Measurements from ENCODE around the gene FBXO34.

The FBXO34 gene

GRCh38 chr14:55398679-55399078 is 127.5 kb downstream of the FBXO34 start:
- Histone ChIP-seq H3K9ac (ENCODE audit: low read length) (no peak overlapping the region), H3K36me3 (ENCODE audit: insufficient read depth, low read length) (peaks cover 5% of the 10 kb centered on the region), H3K27ac (ENCODE audit: low read depth, low read length) (no peak overlapping the region), H3K4me1 (ENCODE audit: insufficient read depth, low read length) (peaks cover 12% of the 10 kb centered on the region), H3K9me3 (ENCODE audit: low read length) (no peaks in the 10 kb centered on the region), H3K27me3 (ENCODE audit: control insufficient read depth in 1 of 2, insufficient read depth in 2 of 2, low read length in 2 of 2) (no peaks in the 10 kb centered on the region), H3K4me3 (ENCODE audit: low read depth in 1 of 2, low read length in 2 of 2) (no peak overlapping the region)

- Histone ChIP-seq H3K36me3 (ENCODE audit: insufficient read depth, low read length) (peaks cover 5% of the 10 kb centered on the region), H3K27me3 (ENCODE audit: control insufficient read depth in 1 of 2, insufficient read depth in 2 of 2, low read length in 2 of 2) (no peaks in the 10 kb centered on the region), H3K9ac (ENCODE audit: low read length) (no peak overlapping the region), H3K27ac (ENCODE audit: low read depth, low read length) (no peak overlapping the region), H3K4me3 (ENCODE audit: low read depth in 1 of 2, low read length in 2 of 2) (no peak overlapping the region), H3K9me3 (ENCODE audit: low read length) (no peaks in the 10 kb centered on the region), H3K4me1 (ENCODE audit: insufficient read depth, low read length) (peaks cover 12% of the 10 kb centered on the region)
Observed at GRCh38 chr14:55399183-55399582, 128.0 kb downstream of the FBXO34 start.

- Histone ChIP-seq H3K27me3 (ENCODE audit: control insufficient read depth in 1 of 2, insufficient read depth in 2 of 2, low read length in 2 of 2) (no peaks in the 10 kb centered on the region), H3K4me1 (ENCODE audit: insufficient read depth, low read length) (peaks cover 12% of the 10 kb centered on the region), H3K9me3 (ENCODE audit: low read length) (no peaks in the 10 kb centered on the region), H3K4me3 (ENCODE audit: low read depth in 1 of 2, low read length in 2 of 2) (no peak overlapping the region), H3K36me3 (ENCODE audit: insufficient read depth, low read length) (peaks cover 5% of the 10 kb centered on the region), H3K9ac (ENCODE audit: low read length) (no peak overlapping the region), H3K27ac (ENCODE audit: low read depth, low read length) (no peak overlapping the region)
Observed at GRCh38 chr14:55399852-55400251, 128.6 kb downstream of the FBXO34 start.

- H3K27ac ChIP-seq (ENCODE audit: low read depth, low read length): no peak overlapping the region
- no peak overlapping the region for H3K4me3 ChIP-seq (ENCODE audit: low read depth in 1 of 2, low read length in 2 of 2)
- no peaks in the 10 kb centered on the region for H3K27me3 ChIP-seq (ENCODE audit: control insufficient read depth in 1 of 2, insufficient read depth in 2 of 2, low read length in 2 of 2)
- H3K36me3 ChIP-seq (ENCODE audit: insufficient read depth, low read length): peaks cover under 1% of the 10 kb centered on the region
- no peak overlapping the region for H3K9ac ChIP-seq (ENCODE audit: low read length)
- H3K9me3 ChIP-seq (ENCODE audit: low read length): no peaks in the 10 kb centered on the region
- H3K4me1 ChIP-seq (ENCODE audit: insufficient read depth, low read length): peaks cover 12% of the 10 kb centered on the region
Observed at GRCh38 chr14:55401751-55402150, 130.5 kb downstream of the FBXO34 start.

Measured in muscle layer of colon (tissue), 2 donors.